ENCODE results near the gene GOLGA7B. TPM values are rescaled to one million over a fixed set of nuclear protein-coding genes. Genes with fewer than 3 reads are reported as not detected.

Gene GOLGA7B
- total RNA-seq, 2 experiments from 2014 or later: 0.25 to 0.31 TPM

DNA sequence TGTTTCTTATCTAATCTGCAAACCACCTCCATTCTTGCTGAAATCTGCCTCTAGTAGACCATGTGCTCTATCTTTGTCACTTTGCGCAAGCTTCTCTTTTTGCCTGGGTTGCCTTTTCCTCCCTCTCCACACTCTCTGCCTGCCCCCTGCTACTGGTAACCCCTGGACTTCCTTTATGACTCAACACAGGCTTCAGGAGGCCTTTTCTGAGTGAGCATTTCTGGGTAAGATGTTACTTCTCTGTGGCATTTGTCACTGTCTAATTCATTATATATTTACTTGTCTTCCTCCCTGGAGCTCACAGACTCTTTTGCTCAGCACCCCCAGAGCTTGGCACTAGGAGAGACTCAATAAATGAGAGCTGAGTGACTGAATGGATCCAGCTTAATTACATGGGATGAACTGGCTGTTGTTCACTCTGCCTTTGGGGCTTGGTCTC is 8.4 kb downstream of the GOLGA7B start:
- intact Hi-C loops (cut with micrococcal nuclease): no loop called here
- no peak overlapping the region for H3K4me3 Mint-ChIP-seq
- H3K27me3 Mint-ChIP-seq (ENCODE audit: low read depth): no peaks in the 10 kb centered on the region
- no peak overlapping the region for H3K27ac Mint-ChIP-seq
- no peaks in the 10 kb centered on the region for H3K9me3 Mint-ChIP-seq
- H3K4me1 Mint-ChIP-seq (ENCODE audit: low read depth): peaks cover 12% of the 10 kb centered on the region
- DNase-seq: peak; percentile 21
- CTCF ChIA-PET: interaction anchor here (0.7 to 1.7 kb wide), 2 partner anchors 11 to 12 kb away, joined by 3 to 8 read pairs; no protein-coding TSS in a partner anchor
- H3K36me3 Mint-ChIP-seq (ENCODE audit: low read depth): no peaks in the 10 kb centered on the region

DNA sequence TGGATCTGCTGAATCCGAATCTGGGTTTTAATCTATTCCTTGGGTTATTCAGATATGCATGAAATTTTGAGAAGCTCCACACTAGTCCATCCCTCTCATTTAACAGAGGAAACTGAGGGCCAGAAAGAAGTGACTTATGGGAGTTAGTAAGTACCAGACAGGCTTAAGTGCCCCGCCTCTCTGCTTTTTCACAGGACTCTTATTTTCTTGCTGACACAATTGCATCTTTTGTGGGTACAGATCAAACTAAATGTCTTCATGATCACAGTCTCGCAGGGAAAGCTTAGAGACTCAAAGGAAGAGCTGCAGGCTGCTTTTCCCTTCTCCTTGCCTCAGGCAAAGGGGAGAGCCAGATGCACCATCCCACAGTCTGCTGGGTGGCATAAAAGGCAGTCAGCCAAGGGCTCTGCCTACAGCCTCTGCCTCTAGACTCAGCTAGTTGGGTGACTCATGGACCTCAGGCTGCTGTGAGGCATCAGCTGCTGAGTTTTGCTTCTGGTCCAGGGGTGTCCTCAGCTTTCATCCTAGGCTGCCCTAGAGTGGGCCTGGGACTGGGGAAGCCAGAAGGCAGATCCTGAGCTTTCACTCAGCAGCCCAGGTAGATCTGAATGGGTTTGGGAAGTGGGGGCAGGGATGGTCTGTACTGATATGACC is 11.6 kb downstream of the GOLGA7B start:
- CTCF ChIA-PET: interaction anchor here (0.6 to 6.6 kb wide), 4 partner anchors 9 to 554 kb away, joined by 3 to 41 read pairs (median 7); partner anchors contain the start of gene PYROXD2
- intact Hi-C loops (cut with micrococcal nuclease): no loop called here
- no peaks in the 10 kb centered on the region for H3K9me3 Mint-ChIP-seq
- H3K27ac Mint-ChIP-seq: no peak overlapping the region
- no peak for DNase-seq
- no peaks in the 10 kb centered on the region for H3K36me3 Mint-ChIP-seq (ENCODE audit: low read depth)
- no peak overlapping the region for H3K4me3 Mint-ChIP-seq
- H3K27me3 Mint-ChIP-seq (ENCODE audit: low read depth): no peaks in the 10 kb centered on the region
- H3K4me1 Mint-ChIP-seq (ENCODE audit: low read depth): peaks cover 9% of the 10 kb centered on the region

DNA sequence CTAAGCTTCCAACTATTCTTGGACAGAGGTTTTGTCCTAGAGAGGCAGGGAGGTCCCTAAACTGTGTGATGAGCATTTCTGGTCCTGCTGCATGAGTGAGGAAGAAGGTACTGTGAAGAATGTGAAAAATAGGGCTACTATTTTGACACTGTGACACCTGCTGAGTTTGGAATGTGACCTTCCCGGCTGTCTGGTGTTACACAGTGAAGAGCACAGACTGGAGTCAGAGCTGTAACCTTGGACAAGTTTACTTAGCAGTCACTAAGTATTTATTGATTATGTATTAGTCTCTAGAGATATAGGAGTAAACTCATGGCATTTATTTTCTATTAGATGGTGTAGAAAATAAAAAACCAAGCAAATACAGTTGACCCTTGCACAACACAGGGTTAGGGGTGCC is 12.3 kb downstream of the GOLGA7B start:
- intact Hi-C loops (cut with micrococcal nuclease): no loop called here
- H3K4me3 Mint-ChIP-seq: no peak overlapping the region
- no peak for DNase-seq
- H3K9me3 Mint-ChIP-seq: no peaks in the 10 kb centered on the region
- CTCF ChIA-PET: interaction anchor here (0.9 to 6.6 kb wide), 4 partner anchors 8 to 160 kb away, joined by 3 to 41 read pairs (median 7); no protein-coding TSS in a partner anchor
- H3K27me3 Mint-ChIP-seq (ENCODE audit: low read depth): no peaks in the 10 kb centered on the region
- H3K36me3 Mint-ChIP-seq (ENCODE audit: low read depth): no peaks in the 10 kb centered on the region
- no peak overlapping the region for H3K27ac Mint-ChIP-seq
- H3K4me1 Mint-ChIP-seq (ENCODE audit: low read depth): peaks cover 9% of the 10 kb centered on the region

DNA sequence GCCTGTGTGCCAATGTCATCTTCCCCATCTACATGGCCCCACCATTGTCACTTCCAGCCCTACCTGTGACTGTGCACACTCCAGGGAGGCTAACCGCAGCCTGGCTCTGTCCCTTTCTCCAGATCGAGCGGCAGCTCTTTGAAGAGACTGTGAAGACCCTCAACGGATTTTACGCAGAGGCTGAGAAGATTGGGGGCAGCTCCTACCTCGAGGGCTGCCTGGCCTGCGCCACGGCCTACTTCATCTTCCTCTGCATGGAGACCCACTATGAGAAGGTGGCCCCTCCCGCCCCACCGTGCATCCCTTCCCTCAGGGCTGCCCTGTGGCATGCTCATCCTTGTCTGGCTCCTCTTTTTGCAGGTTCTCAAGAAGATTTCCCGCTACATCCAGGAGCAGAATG is 14.2 kb downstream of the GOLGA7B start:
- CTCF ChIA-PET: interaction anchor here (6.6 kb wide), 1 partner anchor 71 kb away, joined by 41 read pairs; no protein-coding TSS in a partner anchor
- peaks cover 1% of the 10 kb centered on the region for H3K4me1 Mint-ChIP-seq (ENCODE audit: low read depth)
- H3K4me3 Mint-ChIP-seq: no peak overlapping the region
- DNase-seq: no peak
- H3K9me3 Mint-ChIP-seq: no peaks in the 10 kb centered on the region
- no peaks in the 10 kb centered on the region for H3K36me3 Mint-ChIP-seq (ENCODE audit: low read depth)
- H3K27me3 Mint-ChIP-seq (ENCODE audit: low read depth): no peaks in the 10 kb centered on the region
- intact Hi-C loops (cut with micrococcal nuclease): no loop called here
- H3K27ac Mint-ChIP-seq: no peak overlapping the region

DNA sequence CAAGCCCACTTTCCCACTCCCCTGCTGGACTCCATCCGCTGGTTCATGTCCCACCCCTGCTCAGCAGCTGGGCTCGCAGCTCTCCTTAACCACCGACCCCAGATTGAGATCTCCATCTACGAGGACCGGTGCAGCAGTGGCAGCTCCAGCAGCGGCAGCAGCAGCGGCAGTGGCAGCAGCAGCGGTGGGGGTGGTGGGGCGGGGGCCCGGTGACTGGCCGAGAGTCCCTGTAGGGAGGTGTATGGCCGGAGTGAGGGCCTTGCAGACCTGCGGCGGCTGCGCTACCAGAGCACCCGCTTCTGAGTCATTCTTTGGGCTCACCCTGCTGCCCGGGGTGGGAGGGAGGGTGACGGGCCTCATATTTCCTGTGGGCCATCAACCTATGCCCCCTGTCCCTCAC is 15.8 kb downstream of the GOLGA7B start:
- H3K27ac Mint-ChIP-seq: no peak overlapping the region
- CTCF ChIA-PET: interaction anchor here (1.1 kb wide), 1 partner anchor 73 kb away, joined by 3 read pairs; no protein-coding TSS in a partner anchor
- H3K9me3 Mint-ChIP-seq: no peaks in the 10 kb centered on the region
- intact Hi-C loops (cut with micrococcal nuclease): no loop called here
- H3K4me1 Mint-ChIP-seq (ENCODE audit: low read depth): peaks cover 11% of the 10 kb centered on the region
- H3K27me3 Mint-ChIP-seq (ENCODE audit: low read depth): no peaks in the 10 kb centered on the region
- no peak for DNase-seq
- H3K36me3 Mint-ChIP-seq (ENCODE audit: low read depth): no peaks in the 10 kb centered on the region
- H3K4me3 Mint-ChIP-seq: no peak overlapping the region

DNA sequence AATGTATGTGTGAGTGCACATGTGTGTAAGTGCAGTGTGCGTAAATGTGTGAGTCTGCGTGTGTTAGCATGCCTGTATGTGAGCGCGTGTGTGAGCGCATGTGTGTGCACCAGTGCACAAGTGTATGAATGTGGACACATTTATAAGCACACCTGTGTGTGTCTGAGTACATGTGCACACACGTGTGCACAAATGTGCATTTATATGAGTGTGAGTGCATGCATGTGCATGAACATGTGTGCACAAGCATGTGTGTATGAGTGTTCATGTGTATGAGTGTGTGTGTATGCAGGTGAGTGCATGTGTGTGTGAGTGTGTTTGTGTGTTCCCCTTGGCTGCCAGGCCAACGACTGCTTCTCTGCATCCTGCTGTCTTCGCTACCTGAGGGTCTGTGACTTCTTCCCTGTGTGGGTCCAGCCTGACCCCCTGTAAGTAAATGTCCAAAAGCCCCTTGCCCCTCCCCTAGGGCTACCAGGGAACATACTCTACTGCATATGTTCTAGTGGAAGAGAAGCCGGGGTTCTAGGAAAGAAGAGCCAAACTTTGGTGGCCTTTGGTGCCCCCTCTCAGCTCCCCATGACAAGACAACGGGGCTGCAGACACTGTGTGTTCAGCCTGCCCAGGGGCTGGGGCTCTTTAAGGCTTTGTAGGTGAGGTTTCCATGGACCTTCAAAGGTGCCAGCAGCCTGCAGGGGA is 17.0 kb downstream of the GOLGA7B start:
- Mint-ChIP-seq H3K27ac (no peak overlapping the region), H3K4me3 (no peak overlapping the region), H3K9me3 (no peaks in the 10 kb centered on the region), H3K36me3 (ENCODE audit: low read depth) (no peaks in the 10 kb centered on the region), H3K27me3 (ENCODE audit: low read depth) (no peaks in the 10 kb centered on the region), H3K4me1 (ENCODE audit: low read depth) (peaks cover 11% of the 10 kb centered on the region)
- no peak for DNase-seq
- CTCF ChIA-PET: interaction anchor here (1.1 to 12.0 kb wide), 2 partner anchors 75 kb away, joined by 3 to 232 read pairs; no protein-coding TSS in a partner anchor
- intact Hi-C loops (cut with micrococcal nuclease): no loop called here

DNA sequence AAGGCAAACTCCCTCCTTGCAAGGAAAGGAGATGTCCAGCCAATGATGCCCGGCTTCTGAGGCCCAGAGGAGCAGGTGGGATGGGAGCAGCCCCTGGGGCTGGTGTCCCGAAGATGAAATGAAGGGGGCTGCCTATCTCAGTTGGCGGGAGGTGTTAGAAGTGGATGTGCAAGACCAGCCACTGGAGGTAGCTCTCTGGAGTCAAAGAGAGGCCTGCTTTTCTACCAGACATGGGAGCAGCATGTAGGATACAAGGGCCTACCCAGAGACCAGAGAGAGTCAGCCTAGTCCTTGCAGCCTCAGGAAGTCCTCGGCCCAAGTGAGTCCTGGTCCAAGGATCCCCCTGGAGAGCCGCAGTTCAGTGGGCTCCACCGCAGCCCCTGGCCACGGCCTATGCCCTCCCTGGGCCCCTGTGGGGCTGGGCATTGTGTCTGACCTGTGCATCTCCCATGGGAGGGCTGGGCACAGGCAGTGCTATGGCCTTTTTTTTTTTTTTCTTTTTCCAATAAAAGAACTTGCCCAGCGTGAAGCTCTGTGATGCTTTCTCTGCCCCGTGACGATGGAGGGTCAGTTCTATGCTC is 17.7 kb downstream of the GOLGA7B start:
- no peak for DNase-seq
- CTCF ChIA-PET: interaction anchor here (0.6 to 12.0 kb wide), 4 partner anchors 76 to 1619 kb away, joined by 5 to 232 read pairs (median 14); no protein-coding TSS in a partner anchor
- no peaks in the 10 kb centered on the region for H3K27me3 Mint-ChIP-seq (ENCODE audit: low read depth)
- no peak overlapping the region for H3K27ac Mint-ChIP-seq
- H3K9me3 Mint-ChIP-seq: no peaks in the 10 kb centered on the region
- H3K4me3 Mint-ChIP-seq: no peak overlapping the region
- H3K4me1 Mint-ChIP-seq (ENCODE audit: low read depth): peaks cover 11% of the 10 kb centered on the region
- H3K36me3 Mint-ChIP-seq (ENCODE audit: low read depth): no peaks in the 10 kb centered on the region
- intact Hi-C loops (cut with micrococcal nuclease): no loop called here

DNA sequence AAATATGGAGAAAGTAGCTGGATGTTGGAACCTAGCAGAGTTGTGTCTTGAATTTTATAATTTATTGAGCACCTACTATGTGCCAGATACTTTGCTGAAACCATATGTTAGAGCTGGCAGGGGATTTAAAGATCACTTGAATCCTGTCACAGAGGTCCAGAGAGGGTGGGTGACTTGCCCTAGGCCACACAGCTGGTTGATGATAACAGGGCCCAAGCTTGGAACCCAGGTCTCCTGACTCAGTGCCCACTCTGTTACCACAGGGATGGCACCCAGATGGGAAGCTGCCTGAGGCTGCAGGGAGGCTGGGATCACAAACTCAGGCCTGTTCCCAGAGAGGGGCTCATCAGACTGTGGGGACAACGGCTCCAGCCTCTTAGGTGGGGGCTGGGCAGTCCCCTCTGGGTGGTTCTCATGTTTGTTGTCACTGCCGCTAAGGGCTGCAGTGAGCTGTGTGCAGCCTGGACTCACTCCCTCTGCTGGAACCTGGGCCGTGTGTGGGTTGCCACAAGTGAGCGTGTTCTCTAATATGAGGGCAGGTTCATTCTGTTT is 18.6 kb downstream of the GOLGA7B start:
- peaks cover 11% of the 10 kb centered on the region for H3K4me1 Mint-ChIP-seq (ENCODE audit: low read depth)
- CTCF ChIA-PET: interaction anchor here (0.6 to 12.0 kb wide), 9 partner anchors 16 to 1618 kb away, joined by 3 to 232 read pairs (median 11); partner anchors contain the start of gene GOLGA7B
- intact Hi-C loops (cut with micrococcal nuclease): loop anchor here (2.0 kb wide), 2 partner anchors 159 to 167 kb away; no protein-coding TSS in a partner anchor
- no peak overlapping the region for H3K4me3 Mint-ChIP-seq
- DNase-seq: no peak
- no peaks in the 10 kb centered on the region for H3K27me3 Mint-ChIP-seq (ENCODE audit: low read depth)
- no peaks in the 10 kb centered on the region for H3K9me3 Mint-ChIP-seq
- no peak overlapping the region for H3K27ac Mint-ChIP-seq
- H3K36me3 Mint-ChIP-seq (ENCODE audit: low read depth): no peaks in the 10 kb centered on the region

DNA sequence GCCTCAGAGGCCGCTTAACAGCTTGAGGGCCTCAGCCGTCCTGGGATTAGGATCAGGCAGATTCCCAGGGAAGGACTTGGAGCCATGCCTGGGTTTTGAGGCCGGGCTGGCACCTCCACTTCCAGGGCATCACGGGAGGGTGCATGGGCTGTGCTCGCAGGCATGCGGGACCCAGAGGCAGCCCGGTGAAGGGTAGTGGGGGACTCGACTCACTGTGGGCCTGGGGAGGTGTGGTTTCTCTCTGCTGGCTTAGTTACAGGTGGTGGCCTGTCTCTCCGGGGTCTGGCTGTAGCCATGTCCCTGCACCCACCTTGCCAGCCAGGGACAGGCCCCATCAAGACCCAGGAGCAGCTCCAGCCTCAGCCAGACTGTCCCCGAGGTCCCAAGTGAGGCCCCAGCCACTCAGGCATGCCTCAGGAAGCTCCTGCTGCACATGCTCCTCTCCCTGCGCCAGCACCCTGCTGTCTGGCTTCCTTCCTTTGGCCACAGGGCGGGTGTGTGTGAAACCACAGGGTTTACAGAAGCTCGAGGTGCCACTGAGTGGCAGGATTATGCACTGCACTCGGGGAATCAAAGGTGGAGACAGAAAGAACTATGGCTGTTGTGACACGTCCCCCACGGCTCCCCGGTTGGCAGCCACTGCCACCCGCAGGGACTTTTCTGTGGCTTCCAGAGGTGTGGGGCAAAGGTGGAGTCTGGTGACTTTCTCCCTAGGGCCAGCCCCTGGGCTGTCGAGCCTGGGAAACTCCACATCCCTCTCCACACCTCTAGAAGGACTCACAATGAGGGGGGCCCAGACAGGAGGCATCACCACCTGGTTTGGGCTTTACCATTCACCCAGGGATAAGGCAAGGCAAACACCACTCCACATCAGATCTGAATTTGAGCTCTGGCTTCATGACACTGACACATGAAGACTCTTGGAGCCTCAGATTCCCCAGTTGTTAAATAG is 19.7 kb downstream of the GOLGA7B start:
- Mint-ChIP-seq H3K27me3 (ENCODE audit: low read depth) (no peaks in the 10 kb centered on the region), H3K36me3 (ENCODE audit: low read depth) (no peaks in the 10 kb centered on the region), H3K27ac (no peak overlapping the region), H3K4me1 (ENCODE audit: low read depth) (peaks cover 11% of the 10 kb centered on the region), H3K4me3 (peak overlapping the region; percentile 27), H3K9me3 (no peaks in the 10 kb centered on the region)
- CTCF ChIA-PET: interaction anchor here (0.6 to 12.0 kb wide), 30 partner anchors 8 to 192 kb away, joined by 3 to 232 read pairs (median 4); partner anchors contain the start of genes AVPI1, GOLGA7B and ZFYVE27
- peak; percentile 95 for DNase-seq
- intact Hi-C loops (cut with micrococcal nuclease): loop anchor here (1.0 to 2.0 kb wide), 8 partner anchors 20 to 193 kb away; partner anchors contain the start of genes AVPI1 and GOLGA7B

DNA sequence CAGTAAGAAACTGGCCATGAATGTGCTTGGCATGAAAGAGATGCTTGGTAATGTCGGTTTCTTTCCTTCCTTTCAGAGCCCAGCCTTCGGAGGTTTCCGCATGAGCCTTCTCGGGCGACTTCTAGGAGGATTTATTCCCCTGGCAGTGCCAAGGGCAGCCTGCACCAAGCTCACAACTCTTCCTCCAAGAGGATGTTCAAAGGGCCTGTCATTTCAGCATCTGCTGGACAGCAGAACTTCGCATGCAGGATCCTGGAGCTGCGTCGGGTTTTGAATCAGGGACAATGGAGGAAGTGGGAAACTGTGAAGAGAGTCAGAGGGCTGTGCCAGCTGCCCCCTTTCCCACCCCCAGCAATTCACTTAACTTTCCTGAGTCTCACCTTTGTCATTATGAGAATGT is 21.3 kb downstream of the GOLGA7B start:
- Mint-ChIP-seq H3K4me3 (no peak overlapping the region), H3K9me3 (no peaks in the 10 kb centered on the region), H3K27me3 (ENCODE audit: low read depth) (no peaks in the 10 kb centered on the region), H3K4me1 (ENCODE audit: low read depth) (peaks cover 11% of the 10 kb centered on the region), H3K36me3 (ENCODE audit: low read depth) (no peaks in the 10 kb centered on the region), H3K27ac (no peak overlapping the region)
- CTCF ChIA-PET: interaction anchor here (0.6 to 12.0 kb wide), 6 partner anchors 10 to 170 kb away, joined by 3 to 232 read pairs (median 8); no protein-coding TSS in a partner anchor
- intact Hi-C loops (cut with micrococcal nuclease): no loop called here
- DNase-seq: no peak

DNA sequence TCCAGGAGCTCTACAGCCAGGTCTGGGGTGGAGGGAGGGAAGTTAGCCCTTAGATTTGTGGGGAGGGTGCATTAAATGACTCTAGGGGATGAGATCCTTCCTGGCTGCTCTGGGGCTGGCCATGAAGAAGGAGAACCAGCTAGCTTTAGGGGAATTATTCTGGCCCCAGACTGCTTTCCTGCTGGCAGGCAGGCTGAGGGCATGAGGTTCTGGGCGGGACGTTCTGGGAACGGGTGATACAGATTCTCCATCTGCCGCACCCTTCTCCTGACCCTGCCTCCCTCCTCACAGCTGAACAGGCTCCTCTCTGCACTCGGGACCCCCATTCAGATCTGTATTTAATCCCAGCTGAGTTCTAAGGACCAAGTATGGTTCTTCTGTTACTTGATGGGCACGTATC is 23.9 kb downstream of the GOLGA7B start:
- Mint-ChIP-seq H3K4me1 (ENCODE audit: low read depth) (peaks cover 11% of the 10 kb centered on the region), H3K36me3 (ENCODE audit: low read depth) (no peaks in the 10 kb centered on the region), H3K9me3 (no peaks in the 10 kb centered on the region), H3K27ac (no peak overlapping the region), H3K27me3 (ENCODE audit: low read depth) (no peaks in the 10 kb centered on the region), H3K4me3 (no peak overlapping the region)
- no peak for DNase-seq
- intact Hi-C loops (cut with micrococcal nuclease): no loop called here
- CTCF ChIA-PET: interaction anchor here (0.9 to 12.0 kb wide), 2 partner anchors 82 to 165 kb away, joined by 3 to 232 read pairs; no protein-coding TSS in a partner anchor
